ENCODE data around the gene SORCS2. TPM values are rescaled to one million over a fixed set of nuclear protein-coding genes. Genes with fewer than 3 reads are reported as not detected.

The SORCS2 gene
- polyA plus RNA-seq, 3 donors = 0.46 to 0.55 TPM; not detected in 1

GRCh38 chr4:7752649-7753048 is 560.3 kb downstream of the SORCS2 start:
- no peak for TF ChIP-seq CTCF (IDR thresholded peaks at IDR 0.05)
- no peaks in the 10 kb centered on the region for H3K27me3 ChIP-seq (ENCODE audit: control insufficient read depth in 2 of 2, insufficient read depth in 2 of 2, low read length in 2 of 2)
- intact Hi-C loops (cut with micrococcal nuclease) = no loop called here
- Mint-ChIP-seq H3K27ac (no peak overlapping the region), H3K4me3 (no peak overlapping the region), H3K9me3 (peaks cover 0 to 3% (median 0%) of the 10 kb centered on the region in 7 donors), H3K36me3 (no peaks in the 10 kb centered on the region), H3K4me1 (peaks cover 32% of the 10 kb centered on the region), H3K27me3 (ENCODE audit: low read depth in 3 of 3) (peaks cover 13 to 19% (median 17%) of the 10 kb centered on the region in 3 donors)
- H3K79me2 ChIP-seq (ENCODE audit: insufficient read depth, low read length) = no peaks in the 10 kb centered on the region
- no peak overlapping the region for H3K27ac ChIP-seq (ENCODE audit: low read depth in 1 of 2, low read length in 2 of 2)
- no peak overlapping the region for H3K4me2 ChIP-seq (replicated peaks; ENCODE audit: extremely low read depth, low read length, poor library complexity, severe bottlenecking)
- no peak overlapping the region for H3K9ac ChIP-seq (ENCODE audit: insufficient read depth, low read length, poor library complexity, severe bottlenecking)
- H4K20me1 ChIP-seq (ENCODE audit: insufficient read depth, low read length) = no peaks in the 10 kb centered on the region
- peaks cover 29 to 31% of the 10 kb centered on the region in 2 donors for H3K4me1 ChIP-seq (ENCODE audit: control insufficient read depth in 1 of 2, insufficient read depth in 2 of 2, low read length in 2 of 2)
- DNase-seq = no peak
- H3K4me3 ChIP-seq (replicated peaks in 1 of 3; ENCODE audit: low read depth in 2 of 3, low read length in 3 of 3) = no peak overlapping the region
- no peaks in the 10 kb centered on the region for H3K9me3 ChIP-seq (replicated peaks in 1 of 2; ENCODE audit: control insufficient read depth in 1 of 2, insufficient read depth in 1 of 2, low read length in 2 of 2)
- H2AFZ ChIP-seq (ENCODE audit: insufficient read depth, low read depth, low read length, poor library complexity, severe bottlenecking) = no peak overlapping the region
- WGBS (ENCODE audit: insufficient coverage) = 76% methylated on average over 5 of the region's 6 CpGs
- no peaks in the 10 kb centered on the region for H3K36me3 ChIP-seq (replicated peaks in 1 of 2; ENCODE audit: control insufficient read depth in 1 of 2, insufficient read depth in 2 of 2, low read length in 2 of 2)

- 97% methylated on average over 15 of the region's 15 CpGs for WGBS (ENCODE audit: insufficient coverage)
- no peak overlapping the region for H3K4me3 ChIP-seq (replicated peaks in 1 of 3; ENCODE audit: low read depth in 2 of 3, low read length in 3 of 3)
- no peak for DNase-seq
- no peak overlapping the region for H3K27ac Mint-ChIP-seq
- H3K9me3 ChIP-seq (replicated peaks in 1 of 2; ENCODE audit: control insufficient read depth in 1 of 2, insufficient read depth in 1 of 2, low read length in 2 of 2) = no peaks in the 10 kb centered on the region
- H3K27me3 Mint-ChIP-seq (ENCODE audit: low read depth in 3 of 3) = peaks cover 17 to 18% (median 17%) of the 10 kb centered on the region in 3 donors
- no peak overlapping the region for H3K9ac ChIP-seq (ENCODE audit: insufficient read depth, low read length, poor library complexity, severe bottlenecking)
- no peak overlapping the region for H3K4me2 ChIP-seq (replicated peaks; ENCODE audit: extremely low read depth, low read length, poor library complexity, severe bottlenecking)
- H3K36me3 Mint-ChIP-seq = no peaks in the 10 kb centered on the region
- H3K79me2 ChIP-seq (ENCODE audit: insufficient read depth, low read length) = no peaks in the 10 kb centered on the region
- no peak overlapping the region for H2AFZ ChIP-seq (ENCODE audit: insufficient read depth, low read depth, low read length, poor library complexity, severe bottlenecking)
- TF ChIP-seq CTCF (IDR thresholded peaks at IDR 0.05) = no peak
- no peak overlapping the region for H3K4me3 Mint-ChIP-seq
- no peak overlapping the region for H3K27ac ChIP-seq (ENCODE audit: low read depth in 1 of 2, low read length in 2 of 2)
- intact Hi-C loops (cut with micrococcal nuclease) = no loop called here
- H3K4me1 ChIP-seq (ENCODE audit: control insufficient read depth in 1 of 2, insufficient read depth in 2 of 2, low read length in 2 of 2) = peaks cover 23 to 24% of the 10 kb centered on the region in 2 donors
- H3K4me1 Mint-ChIP-seq = peaks cover 26% of the 10 kb centered on the region
- no peaks in the 10 kb centered on the region for H3K27me3 ChIP-seq (ENCODE audit: control insufficient read depth in 2 of 2, insufficient read depth in 2 of 2, low read length in 2 of 2)
- H4K20me1 ChIP-seq (ENCODE audit: insufficient read depth, low read length) = no peaks in the 10 kb centered on the region
- H3K36me3 ChIP-seq (replicated peaks in 1 of 2; ENCODE audit: control insufficient read depth in 1 of 2, insufficient read depth in 2 of 2, low read length in 2 of 2) = no peaks in the 10 kb centered on the region
- peaks cover 0 to 3% (median 0%) of the 10 kb centered on the region in 7 donors for H3K9me3 Mint-ChIP-seq
These were observed 560.9 kb downstream of the SORCS2 start for GRCh38 chr4:7753271-7753670.

Measured in CD14-positive monocyte (primary cell).